Neural cell (in vitro differentiated cells): ENCODE results near the gene SHB.

Experiments
- EP300 ChIP-seq: fragments of 450-650 bp; conservative IDR thresholded peaks from 2 replicates; pipeline ENCODE4 v1.6.1; 2014; ENCODE audit warnings: antibody characterized with exemption, mild to moderate bottlenecking, moderate library complexity; ENCODE audit not compliant: poor library complexity, severe bottlenecking
- EZH2 ChIP-seq: fragments of 200-600, 300-800 bp; shearing (Covaris generic), sonication (generic); IDR thresholded peaks from 2 replicates; pipeline ENCODE4 v1.6.1; 2014; ENCODE audit warnings: antibody characterized with exemption, low read length, borderline replicate concordance, mild to moderate bottlenecking; ENCODE audit not compliant: insufficient read depth, poor library complexity, severe bottlenecking
- POLR2AphosphoS5 ChIP-seq: IDR thresholded peaks from 2 replicates; pipeline ENCODE4 v1.6.1; 2012
- RAD21 ChIP-seq: fragments of 450-650 bp; conservative IDR thresholded peaks from 2 replicates; pipeline ENCODE4 v1.6.1; 2014; ENCODE audit warnings: antibody characterized with exemption, mild to moderate bottlenecking, moderate library complexity
- TF ChIP-seq, protein P1 (sequence below): fragments of 450-650 bp; IDR thresholded peaks from 2 replicates; pipeline ENCODE4 v1.5.1; 2014; ENCODE audit warnings: antibody characterized with exemption, mild to moderate bottlenecking, moderate library complexity; ENCODE audit not compliant: poor library complexity, severe bottlenecking
- TF ChIP-seq, protein P2 (sequence below): IDR thresholded peaks from 2 replicates; pipeline ENCODE4 v1.6.1; 2012; ENCODE audit warnings: borderline replicate concordance

DNA sequence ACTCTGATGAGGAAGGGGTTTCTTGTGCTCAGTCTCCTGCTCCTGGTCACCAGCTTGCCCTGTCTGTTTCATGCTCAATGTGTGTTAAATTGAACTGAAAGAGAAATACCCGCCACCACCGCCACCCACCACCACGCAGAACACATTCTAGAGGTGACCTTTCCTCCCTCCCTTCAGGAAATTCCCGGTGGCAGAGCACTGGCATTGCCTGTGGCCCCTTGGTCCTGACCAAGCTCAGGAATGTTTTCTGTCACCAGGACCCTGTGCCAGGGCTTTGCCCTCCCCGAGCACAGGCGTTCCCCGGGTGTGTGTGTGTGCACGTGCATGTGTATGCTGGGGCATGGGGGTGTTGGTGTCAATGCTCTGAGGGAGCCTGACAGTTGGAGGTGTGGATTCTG is 154.9 kb downstream of the SHB start:
- TF ChIP-seq, protein P1, sequence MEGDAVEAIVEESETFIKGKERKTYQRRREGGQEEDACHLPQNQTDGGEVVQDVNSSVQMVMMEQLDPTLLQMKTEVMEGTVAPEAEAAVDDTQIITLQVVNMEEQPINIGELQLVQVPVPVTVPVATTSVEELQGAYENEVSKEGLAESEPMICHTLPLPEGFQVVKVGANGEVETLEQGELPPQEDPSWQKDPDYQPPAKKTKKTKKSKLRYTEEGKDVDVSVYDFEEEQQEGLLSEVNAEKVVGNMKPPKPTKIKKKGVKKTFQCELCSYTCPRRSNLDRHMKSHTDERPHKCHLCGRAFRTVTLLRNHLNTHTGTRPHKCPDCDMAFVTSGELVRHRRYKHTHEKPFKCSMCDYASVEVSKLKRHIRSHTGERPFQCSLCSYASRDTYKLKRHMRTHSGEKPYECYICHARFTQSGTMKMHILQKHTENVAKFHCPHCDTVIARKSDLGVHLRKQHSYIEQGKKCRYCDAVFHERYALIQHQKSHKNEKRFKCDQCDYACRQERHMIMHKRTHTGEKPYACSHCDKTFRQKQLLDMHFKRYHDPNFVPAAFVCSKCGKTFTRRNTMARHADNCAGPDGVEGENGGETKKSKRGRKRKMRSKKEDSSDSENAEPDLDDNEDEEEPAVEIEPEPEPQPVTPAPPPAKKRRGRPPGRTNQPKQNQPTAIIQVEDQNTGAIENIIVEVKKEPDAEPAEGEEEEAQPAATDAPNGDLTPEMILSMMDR = no peak
- TF ChIP-seq, protein P2, sequence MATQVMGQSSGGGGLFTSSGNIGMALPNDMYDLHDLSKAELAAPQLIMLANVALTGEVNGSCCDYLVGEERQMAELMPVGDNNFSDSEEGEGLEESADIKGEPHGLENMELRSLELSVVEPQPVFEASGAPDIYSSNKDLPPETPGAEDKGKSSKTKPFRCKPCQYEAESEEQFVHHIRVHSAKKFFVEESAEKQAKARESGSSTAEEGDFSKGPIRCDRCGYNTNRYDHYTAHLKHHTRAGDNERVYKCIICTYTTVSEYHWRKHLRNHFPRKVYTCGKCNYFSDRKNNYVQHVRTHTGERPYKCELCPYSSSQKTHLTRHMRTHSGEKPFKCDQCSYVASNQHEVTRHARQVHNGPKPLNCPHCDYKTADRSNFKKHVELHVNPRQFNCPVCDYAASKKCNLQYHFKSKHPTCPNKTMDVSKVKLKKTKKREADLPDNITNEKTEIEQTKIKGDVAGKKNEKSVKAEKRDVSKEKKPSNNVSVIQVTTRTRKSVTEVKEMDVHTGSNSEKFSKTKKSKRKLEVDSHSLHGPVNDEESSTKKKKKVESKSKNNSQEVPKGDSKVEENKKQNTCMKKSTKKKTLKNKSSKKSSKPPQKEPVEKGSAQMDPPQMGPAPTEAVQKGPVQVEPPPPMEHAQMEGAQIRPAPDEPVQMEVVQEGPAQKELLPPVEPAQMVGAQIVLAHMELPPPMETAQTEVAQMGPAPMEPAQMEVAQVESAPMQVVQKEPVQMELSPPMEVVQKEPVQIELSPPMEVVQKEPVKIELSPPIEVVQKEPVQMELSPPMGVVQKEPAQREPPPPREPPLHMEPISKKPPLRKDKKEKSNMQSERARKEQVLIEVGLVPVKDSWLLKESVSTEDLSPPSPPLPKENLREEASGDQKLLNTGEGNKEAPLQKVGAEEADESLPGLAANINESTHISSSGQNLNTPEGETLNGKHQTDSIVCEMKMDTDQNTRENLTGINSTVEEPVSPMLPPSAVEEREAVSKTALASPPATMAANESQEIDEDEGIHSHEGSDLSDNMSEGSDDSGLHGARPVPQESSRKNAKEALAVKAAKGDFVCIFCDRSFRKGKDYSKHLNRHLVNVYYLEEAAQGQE = no peak
- no peak for TF ChIP-seq POLR2AphosphoS5
- TF ChIP-seq EZH2 = no peak
- no peak for TF ChIP-seq RAD21
- no peak for TF ChIP-seq EP300
